Parathyroid adenoma (tissue), 2 donors: Measurements from ENCODE around the gene GRK1.

ENCODE experiments used
- H2AFZ ChIP-seq: fragments of 300-600 bp; sonication (generic); one replicate; pipeline ENCODE4 v1.7.0; 2017; ENCODE audit warnings: antibody characterized with exemption, mild to moderate bottlenecking
- H3K27ac ChIP-seq: fragments of 300-600 bp; sonication (generic); one replicate; pipeline ENCODE4 v1.7.0; 2017
- H3K27me3 ChIP-seq: fragments of 300-600 bp; sonication (generic); one replicate; pipeline ENCODE4 v1.7.0; 2017; ENCODE audit warnings: low read length; ENCODE audit not compliant: control insufficient read depth, insufficient read depth
- H3K36me3 ChIP-seq: fragments of 300-600 bp; sonication (generic); one replicate; pipeline ENCODE4 v1.7.0; 2017; ENCODE audit warnings: low read length; ENCODE audit not compliant: control insufficient read depth, insufficient read depth
- H3K4me1 ChIP-seq: fragments of 300-600 bp; sonication (generic); one replicate; pipeline ENCODE4 v1.7.0; 2017; ENCODE audit warnings: control low read depth
- H3K4me2 ChIP-seq: fragments of 300-600 bp; sonication (generic); one replicate; pipeline ENCODE4 v1.7.0; 2017; ENCODE audit warnings: low read length
- H3K4me3 ChIP-seq: fragments of 300-600 bp; sonication (generic); one replicate; pipeline ENCODE4 v1.7.0; 2017; ENCODE audit warnings: low read depth, low read length
- H3K79me2 ChIP-seq: fragments of 300-600 bp; sonication (generic); one replicate; pipeline ENCODE4 v1.7.0; 2017; ENCODE audit warnings: control low read depth
- H3K9ac ChIP-seq: fragments of 300-600 bp; sonication (generic); one replicate; pipeline ENCODE4 v1.7.0; 2017; ENCODE audit warnings: mild to moderate bottlenecking
- H3K9me3 ChIP-seq: fragments of 300-600 bp; sonication (generic); one replicate; pipeline ENCODE4 v1.7.0; 2017; ENCODE audit warnings: low read length; ENCODE audit not compliant: control insufficient read depth
- TF ChIP-seq, protein P1 (sequence below): fragments of 300-600 bp; sonication (generic); IDR thresholded peaks from one replicate; pipeline ENCODE4 v1.7.0; 2017; ENCODE audit warnings: antibody characterized with exemption, mild to moderate bottlenecking
- donor health status: primary hyperparathyroidism.

The GRK1 gene

DNA sequence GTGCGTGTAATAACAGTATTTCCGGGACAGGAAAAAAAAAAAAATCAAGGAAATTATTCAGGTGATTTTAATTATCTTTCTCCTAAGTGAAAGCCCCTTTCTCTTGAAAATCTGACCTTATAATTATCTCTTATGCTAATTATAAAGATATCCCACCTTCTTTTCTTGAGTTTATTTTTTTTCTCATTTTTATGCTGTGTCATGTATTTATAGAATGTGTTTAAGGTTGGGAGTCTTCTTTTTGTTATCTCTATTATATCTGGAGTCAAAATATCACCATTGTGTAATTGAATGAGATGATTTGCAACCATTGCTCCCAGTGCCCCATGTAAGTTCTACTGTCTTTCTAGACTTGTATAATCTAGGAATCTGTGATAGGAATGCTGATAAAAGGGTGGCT is 95.1 kb downstream of the GRK1 start:
- TF ChIP-seq, protein P1, sequence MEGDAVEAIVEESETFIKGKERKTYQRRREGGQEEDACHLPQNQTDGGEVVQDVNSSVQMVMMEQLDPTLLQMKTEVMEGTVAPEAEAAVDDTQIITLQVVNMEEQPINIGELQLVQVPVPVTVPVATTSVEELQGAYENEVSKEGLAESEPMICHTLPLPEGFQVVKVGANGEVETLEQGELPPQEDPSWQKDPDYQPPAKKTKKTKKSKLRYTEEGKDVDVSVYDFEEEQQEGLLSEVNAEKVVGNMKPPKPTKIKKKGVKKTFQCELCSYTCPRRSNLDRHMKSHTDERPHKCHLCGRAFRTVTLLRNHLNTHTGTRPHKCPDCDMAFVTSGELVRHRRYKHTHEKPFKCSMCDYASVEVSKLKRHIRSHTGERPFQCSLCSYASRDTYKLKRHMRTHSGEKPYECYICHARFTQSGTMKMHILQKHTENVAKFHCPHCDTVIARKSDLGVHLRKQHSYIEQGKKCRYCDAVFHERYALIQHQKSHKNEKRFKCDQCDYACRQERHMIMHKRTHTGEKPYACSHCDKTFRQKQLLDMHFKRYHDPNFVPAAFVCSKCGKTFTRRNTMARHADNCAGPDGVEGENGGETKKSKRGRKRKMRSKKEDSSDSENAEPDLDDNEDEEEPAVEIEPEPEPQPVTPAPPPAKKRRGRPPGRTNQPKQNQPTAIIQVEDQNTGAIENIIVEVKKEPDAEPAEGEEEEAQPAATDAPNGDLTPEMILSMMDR: no peak
- H3K27ac ChIP-seq: no peak overlapping the region
- no peaks in the 10 kb centered on the region for H3K9me3 ChIP-seq
- H2AFZ ChIP-seq: no peak overlapping the region
- H3K79me2 ChIP-seq: no peaks in the 10 kb centered on the region
- H3K36me3 ChIP-seq: no peaks in the 10 kb centered on the region
- H3K4me1 ChIP-seq: no peaks in the 10 kb centered on the region
- no peak overlapping the region for H3K4me3 ChIP-seq
- H3K27me3 ChIP-seq: no peaks in the 10 kb centered on the region
- no peak overlapping the region for H3K4me2 ChIP-seq
- H3K9ac ChIP-seq: no peak overlapping the region

DNA sequence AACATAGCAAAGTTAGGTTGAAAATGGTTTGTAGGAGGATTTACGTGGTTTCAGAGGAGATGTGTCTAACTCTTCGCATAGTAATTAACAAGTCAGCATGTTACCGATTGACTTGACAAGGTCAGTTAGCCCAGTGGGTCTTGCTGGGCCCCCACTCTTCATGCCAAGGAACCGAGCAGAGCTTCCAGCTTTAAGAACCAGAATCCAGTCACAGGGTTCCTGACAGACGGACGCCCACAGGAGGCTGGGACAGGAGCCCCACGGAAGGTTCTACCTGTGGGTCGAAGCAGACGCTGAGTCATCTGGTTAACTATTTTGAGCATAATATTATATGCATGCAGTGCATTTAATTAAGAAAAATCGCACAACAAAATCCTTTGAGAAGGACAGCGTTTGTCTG is 95.5 kb downstream of the GRK1 start:
- no peaks in the 10 kb centered on the region for H3K4me1 ChIP-seq
- H3K27me3 ChIP-seq: no peaks in the 10 kb centered on the region
- H3K27ac ChIP-seq: no peak overlapping the region
- no peaks in the 10 kb centered on the region for H3K36me3 ChIP-seq
- H3K4me3 ChIP-seq: no peak overlapping the region
- no peaks in the 10 kb centered on the region for H3K9me3 ChIP-seq
- TF ChIP-seq, protein P1: no peak
- H3K4me2 ChIP-seq: no peak overlapping the region
- no peak overlapping the region for H3K9ac ChIP-seq
- H3K79me2 ChIP-seq: no peaks in the 10 kb centered on the region
- H2AFZ ChIP-seq: no peak overlapping the region

DNA sequence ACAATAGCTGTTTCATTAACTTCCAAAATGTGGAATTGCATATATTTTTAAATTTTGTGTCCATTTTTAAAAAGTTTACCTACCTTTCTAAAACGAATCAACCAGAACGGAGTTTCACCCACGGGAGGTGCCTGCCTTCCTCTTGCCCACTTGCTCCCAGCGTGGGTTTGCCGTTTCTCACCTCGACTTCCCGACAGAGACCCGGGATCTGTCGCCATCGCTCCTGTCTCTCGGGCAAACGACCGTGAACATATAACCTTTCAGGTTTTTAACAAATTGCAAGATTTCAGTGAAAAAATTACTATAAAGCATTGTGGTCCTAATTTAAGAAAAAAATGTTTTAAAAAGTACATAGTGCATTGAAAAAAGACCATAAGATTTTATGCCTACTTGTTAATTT is 96.2 kb downstream of the GRK1 start:
- H3K27ac ChIP-seq: no peak overlapping the region
- H3K4me1 ChIP-seq: no peaks in the 10 kb centered on the region
- no peak overlapping the region for H3K4me2 ChIP-seq
- H2AFZ ChIP-seq: no peak overlapping the region
- no peaks in the 10 kb centered on the region for H3K36me3 ChIP-seq
- TF ChIP-seq, protein P1: no peak
- no peaks in the 10 kb centered on the region for H3K9me3 ChIP-seq
- no peak overlapping the region for H3K4me3 ChIP-seq
- H3K27me3 ChIP-seq: no peaks in the 10 kb centered on the region
- H3K79me2 ChIP-seq: no peaks in the 10 kb centered on the region
- H3K9ac ChIP-seq: no peak overlapping the region

DNA sequence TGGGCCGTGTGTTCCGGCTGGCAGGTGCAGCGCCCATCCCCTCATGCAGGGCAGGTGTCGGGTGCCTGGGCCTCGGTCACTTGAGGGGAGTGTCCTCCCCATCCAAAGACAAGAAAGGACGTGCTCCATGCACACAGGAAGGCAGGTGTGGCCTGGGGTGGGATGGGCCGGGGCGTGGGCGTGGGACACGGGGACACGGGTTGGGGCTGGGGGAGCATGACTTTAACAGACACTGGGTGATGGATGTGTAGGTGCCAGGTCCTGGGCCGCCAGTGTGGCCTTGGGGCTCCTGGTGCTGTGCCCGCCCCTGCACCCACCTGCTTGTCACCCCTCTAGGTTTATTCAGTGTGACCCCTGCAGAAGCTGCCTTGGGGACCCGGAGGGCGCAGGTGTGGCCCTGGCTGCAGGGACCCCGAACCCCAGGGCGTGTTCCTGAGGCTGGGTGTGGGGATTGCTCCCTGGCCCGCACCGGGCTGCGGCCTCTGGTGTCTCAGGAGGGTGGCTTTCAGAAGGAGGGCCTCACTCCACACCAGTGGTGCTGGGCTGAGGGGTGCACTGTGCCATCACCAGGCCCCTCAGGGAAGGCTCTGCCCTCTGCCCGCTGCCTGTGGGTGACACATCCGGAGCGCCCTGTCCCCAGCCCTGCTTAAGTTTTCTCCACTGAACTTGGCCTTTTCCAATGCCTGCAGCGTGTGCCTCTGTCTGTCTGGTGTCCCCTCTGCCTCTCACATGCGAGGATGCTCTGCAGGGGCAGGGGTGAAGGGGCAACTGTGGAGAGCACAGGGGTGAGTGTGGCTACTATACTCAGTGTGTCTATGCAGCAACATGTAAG is 97.2 kb downstream of the GRK1 start:
- no peak overlapping the region for H3K27ac ChIP-seq
- H3K4me1 ChIP-seq: no peaks in the 10 kb centered on the region
- no peak overlapping the region for H3K4me3 ChIP-seq
- no peak overlapping the region for H2AFZ ChIP-seq
- TF ChIP-seq, protein P1: no peak
- no peaks in the 10 kb centered on the region for H3K27me3 ChIP-seq
- no peaks in the 10 kb centered on the region for H3K36me3 ChIP-seq
- H3K9me3 ChIP-seq: no peaks in the 10 kb centered on the region
- no peak overlapping the region for H3K4me2 ChIP-seq
- H3K79me2 ChIP-seq: no peaks in the 10 kb centered on the region
- no peak overlapping the region for H3K9ac ChIP-seq
